HG03457 (cell line): Measurements from ENCODE around the gene CYP4Z1.
"Not testable (repeated sequence)": the region's sequence is repeated elsewhere in the genome, so short reads cannot be mapped to it uniquely, and the experiment has no call there.

Source experiments
- ATAC-seq: cut with Tn5 transposase; IDR thresholded peaks from one replicate; pipeline ENCODE4 v1.9.1; 2021; ENCODE audit warnings: moderate number of reproducible peaks; ENCODE audit not compliant: unreplicated experiment

The CYP4Z1 gene

DNA sequence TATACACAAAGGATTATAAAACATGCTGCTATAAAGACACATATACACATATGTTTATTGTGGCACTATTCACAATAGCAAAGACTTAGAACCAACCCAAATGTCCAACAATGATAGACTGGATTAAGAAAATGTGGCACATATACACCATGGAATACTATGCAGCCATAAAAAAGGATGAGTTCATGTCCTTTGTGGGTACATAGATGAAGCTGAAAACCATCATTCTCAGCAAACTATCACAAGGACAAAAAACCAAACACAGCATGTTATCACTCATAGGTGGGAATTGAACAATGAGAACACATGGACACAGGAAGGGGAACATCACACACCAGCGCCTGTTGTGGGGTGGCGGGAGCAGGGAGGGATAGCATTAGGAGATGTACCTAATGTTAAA lies 60.0 kb downstream of the CYP4Z1 start:
- ATAC-seq: not testable (repeated sequence)

DNA sequence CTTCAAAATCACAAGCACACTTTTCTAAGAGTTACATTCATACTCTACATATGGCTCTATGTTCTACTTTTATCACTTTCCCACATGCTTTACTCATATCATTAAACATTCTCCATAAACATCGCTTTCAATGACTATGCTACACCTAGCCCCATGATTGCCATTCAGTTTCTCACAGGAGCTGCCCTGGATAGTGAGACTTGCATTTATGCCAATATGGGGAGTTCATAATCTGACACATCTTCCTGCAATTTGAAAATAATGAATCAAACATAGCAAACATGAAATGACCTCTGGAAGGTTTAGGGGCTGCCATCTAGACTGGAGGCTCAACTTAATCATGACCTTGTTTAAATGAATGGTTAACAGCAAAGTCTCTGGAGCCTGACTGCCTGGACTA lies 61.2 kb downstream of the CYP4Z1 start:
- ATAC-seq: no peak

DNA sequence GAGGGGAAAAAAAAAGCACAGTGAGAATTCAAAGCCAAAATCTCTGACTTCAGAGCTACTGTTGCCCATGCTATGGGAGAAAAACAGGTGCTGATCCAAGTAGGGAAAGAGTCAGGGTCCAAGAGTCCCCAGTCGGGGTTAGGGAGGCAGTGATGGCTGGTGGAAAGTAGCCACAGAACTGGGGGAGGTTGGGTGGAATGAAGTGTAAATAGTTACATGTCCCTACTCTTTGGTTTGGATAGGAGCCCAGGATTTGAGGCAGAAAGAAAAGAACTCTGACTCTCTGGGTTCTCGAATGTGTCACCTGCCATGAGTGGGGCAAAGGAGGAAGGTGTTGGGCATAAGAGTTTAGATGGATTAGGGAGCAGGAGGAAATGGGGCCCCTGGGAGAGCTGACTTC lies 61.8 kb downstream of the CYP4Z1 start:
- not testable (repeated sequence) for ATAC-seq

DNA sequence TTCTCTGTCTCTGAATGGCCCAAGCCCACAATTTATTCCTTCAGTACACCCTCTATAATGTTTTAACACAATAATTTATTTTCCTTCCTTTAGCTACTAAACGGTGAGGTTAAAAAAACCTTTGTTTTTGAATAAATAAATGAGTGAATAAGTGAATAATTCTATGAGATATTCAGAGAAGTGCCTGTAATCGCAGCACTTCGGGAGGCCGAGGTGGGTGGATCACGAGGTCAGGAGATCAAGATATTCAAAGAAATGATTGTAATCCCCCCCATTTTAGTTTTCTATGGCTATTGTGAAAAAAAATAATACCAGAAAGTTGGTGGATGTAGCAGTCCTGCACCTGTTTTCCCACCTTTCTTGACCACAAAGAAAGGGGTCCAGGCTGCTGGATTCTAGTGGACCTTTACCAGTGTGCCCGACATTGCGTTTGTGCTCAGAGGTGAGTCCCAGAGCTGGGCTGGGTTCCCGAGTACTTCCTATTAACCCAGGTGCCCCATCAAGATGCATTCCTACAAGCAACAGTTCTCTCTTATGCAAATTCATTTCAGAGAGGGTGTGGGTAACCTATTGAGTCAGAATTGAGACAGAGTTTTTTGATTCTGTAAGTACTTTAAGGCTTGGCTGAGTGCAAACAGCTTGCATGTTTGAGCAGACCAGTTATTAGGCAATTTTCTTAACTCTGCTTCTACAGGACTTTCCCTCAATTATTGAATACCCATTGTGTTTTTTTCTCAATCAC lies 62.6 kb downstream of the CYP4Z1 start:
- ATAC-seq: not testable (repeated sequence)

DNA sequence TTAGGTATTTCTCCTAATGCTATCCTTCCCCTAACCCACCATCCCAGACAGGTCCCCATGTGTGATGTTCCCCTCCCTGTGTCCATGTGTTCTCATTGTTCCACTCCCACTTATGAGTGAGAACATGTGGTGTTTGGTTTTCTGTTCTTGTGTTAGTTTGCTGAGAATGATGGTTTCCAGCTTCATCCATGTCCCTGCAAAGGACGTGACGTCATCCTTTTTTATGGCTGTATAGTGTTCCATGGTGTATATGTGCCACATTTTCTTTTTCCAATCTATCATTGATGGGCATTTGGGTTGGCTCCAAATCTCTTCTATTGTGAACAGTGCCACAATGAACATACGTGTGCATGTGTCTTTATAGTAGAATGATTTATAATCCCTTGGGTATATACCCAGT lies 65.6 kb downstream of the CYP4Z1 start:
- not testable (repeated sequence) for ATAC-seq

DNA sequence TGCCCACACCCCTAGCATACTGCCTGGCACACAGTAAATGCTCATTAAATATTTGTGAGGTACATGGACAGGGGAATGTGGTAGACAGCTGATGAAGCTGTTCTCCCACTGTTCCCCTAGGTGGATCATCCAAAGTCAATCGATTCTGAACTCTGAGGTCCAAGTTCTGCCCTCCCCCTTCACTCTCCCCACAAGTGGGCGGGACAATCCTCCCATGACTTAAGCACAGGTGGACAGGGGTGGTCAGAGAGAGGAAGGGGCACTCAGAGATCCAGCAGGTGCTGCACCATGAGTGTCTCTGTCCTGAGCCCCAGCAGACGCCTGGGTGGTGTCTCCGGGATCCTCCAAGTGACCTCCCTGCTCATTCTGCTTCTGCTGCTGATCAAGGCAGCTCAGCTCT lies 70.2 kb downstream of the CYP4Z1 start, which contains the start of gene CYP4A22:
TSS of gene CYP4A22 (plus strand) at position 244 of the 400 bp plus-strand sequence. CDS start at position 289, 45 bp downstream.
- no peak for ATAC-seq

DNA sequence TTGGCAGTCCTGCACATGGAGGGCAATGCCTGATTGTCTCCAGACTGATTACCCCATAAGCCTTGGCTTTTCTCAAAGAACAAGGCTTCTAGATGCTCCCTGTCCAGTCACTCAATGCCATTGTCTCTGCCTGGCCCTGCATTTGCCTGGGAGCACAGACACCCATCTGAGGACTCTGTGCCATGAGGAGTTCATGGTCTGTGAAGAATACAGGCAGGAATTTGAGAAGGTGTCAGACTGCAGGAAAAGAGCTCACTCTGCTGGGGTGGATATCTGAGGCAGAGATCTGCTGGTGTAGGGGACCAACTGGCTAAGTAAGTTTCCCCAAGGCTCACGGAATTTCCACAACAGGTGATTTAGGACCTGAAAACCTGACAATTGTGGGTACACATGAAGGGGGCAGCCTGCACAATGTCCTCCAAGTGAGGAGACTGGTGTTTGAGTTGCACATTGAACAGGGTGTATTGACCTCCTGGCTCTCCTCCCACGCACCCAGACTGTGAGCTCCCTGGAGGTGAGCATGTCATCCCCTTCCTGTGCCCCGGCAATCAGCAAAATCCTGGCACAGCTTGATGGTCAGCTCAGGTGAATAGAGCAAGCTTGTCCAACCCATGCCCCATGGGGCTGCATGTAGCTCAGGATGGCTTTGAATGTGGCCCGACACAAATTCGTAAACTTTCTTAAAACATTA lies 71.0 kb downstream of the CYP4Z1 start:
- no peak for ATAC-seq

DNA sequence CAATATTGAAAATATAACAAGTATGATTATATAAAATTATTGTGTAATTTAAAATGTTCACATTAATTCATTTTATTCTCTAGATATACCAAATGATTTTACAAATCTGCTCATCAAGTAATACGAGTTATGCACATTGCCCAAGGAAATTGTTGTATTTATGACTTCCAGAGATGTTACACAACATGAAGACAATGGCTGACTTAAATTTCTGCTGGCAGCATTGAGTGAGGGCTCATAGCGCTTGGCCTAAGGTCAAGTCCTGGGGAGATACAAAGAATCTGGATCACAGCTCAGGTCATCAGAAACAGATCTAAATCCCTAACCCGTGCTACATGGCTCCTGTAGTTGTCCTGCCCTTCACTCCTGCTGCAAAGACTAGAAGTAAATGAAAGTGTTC lies 73.3 kb downstream of the CYP4Z1 start:
- ATAC-seq: not testable (repeated sequence)

DNA sequence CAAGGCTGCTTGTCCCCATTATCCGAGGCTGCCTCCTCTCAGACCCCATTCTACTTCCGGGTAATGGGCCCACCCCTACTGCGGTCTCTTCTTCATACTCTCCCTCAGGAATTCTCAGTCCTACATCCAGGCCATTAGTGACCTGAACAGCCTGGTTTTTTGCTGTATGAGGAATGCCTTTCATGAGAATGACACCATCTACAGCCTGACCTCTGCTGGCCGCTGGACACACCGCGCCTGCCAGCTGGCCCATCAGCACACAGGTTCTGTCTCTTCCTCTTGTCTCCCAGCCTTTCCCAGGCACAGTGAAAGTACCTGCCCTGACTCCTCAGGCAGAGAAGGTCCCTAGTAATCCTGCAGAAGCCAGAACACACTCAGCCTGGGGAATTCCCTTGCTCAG lies 76.6 kb downstream of the CYP4Z1 start:
- ATAC-seq: not testable (repeated sequence)

DNA sequence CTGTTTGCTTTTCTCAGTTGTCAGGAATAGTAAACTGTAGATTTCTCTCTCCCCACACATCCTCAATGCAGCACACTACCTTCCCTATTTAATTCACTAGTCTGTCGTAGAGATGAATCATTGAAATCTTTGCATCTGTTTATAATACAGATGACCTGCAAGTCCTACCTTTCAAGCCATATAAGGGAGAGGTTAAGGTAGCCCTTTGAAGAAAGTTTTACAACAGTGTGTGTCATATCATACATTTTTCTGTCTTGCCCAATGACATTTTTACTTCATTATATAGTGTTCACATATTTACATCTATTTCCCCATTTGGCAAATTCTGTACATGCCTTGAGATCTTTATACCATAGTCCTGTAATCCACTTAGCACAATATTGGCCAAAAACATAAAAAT lies 79.5 kb downstream of the CYP4Z1 start:
- ATAC-seq: not testable (repeated sequence)

DNA sequence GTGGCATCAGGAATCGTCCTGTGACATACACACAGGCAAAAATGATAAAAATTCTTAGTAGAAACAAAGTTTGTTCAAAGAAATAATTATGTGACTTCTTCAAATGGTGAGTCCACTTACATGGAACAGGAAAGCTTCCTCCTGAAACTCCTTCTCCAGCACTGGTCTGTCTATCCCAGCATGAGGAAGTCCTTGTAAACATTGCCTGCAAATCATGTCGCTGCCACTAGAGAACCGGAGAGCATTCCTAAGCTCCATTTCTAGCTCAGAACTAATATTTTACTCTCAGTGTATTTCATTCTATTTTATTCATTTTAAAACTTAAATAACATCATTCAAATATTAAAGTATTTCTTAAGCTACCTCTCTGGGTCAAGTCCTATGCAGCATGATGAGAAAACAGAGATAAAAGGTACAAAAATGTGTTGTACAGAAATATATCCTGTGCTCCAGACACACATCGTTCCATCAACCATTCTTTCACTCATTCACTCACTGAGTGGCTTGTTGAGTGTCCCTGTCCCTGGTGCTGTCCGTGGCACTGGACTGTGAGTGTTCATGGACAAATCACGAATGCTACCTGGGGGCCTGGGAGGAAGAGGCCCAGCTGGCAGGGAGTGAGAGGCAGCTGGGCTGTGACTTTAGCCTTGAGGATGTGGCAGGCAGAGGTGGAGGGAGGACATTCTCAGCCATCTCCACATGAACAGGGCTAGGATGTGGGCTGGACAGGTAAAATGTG lies 80.2 kb downstream of the CYP4Z1 start:
- ATAC-seq: no peak

DNA sequence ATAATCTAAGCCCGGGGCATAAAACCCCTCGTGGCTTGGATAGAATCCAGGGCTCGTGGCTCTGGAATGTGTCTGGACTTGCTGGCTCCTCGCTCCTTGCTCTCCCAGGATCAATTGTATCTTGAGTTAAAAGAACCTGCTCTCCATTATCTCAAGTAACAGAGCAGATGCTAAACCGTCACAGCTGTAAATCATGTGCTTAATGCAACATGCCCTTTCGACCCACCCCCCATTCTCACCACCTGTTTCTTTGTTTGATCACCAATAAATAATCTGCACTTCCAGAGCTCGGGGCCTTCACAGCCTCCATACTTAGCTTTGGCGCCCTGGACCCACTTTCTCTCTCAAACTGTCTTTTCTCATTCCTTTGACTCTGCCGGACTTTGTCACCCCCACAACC lies 82.1 kb downstream of the CYP4Z1 start:
- not testable (repeated sequence) for ATAC-seq

DNA sequence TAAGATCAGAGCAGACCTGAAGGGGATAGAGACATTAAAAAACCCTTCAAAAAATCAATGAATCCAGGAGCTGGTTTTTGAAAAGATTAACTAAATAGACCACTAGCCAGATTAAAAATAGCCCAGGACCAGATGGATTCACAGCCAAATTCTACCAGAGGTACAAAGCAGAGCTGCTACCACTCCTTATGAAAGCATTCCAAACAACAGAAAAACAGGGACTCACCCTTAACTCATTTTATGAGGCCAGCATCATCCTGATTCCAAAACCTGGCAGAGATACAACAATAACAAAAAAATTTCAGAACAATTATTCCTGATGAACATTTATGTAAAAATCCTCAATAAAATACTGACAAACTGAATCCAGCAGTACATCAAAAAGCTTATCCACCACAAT lies 89.4 kb downstream of the CYP4Z1 start:
- ATAC-seq: not testable (repeated sequence)

DNA sequence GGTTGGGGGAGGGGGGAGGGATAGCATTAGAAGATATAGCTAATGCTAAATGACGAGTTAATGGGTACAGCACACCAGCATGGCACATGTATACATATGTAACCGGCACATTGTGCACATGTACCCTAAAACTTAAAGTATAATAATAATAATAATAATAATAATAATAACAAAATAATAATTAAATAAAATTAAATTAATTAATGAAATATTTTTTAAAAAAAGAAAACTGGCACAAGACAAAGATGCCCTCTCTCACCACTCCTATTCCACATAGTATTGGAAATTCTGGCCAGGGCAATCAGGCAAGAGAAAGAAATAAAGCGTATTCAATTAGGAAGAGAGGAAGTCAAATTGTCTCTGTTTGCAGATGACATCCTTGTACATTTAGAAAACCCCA lies 90.9 kb downstream of the CYP4Z1 start:
- ATAC-seq: not testable (repeated sequence)

DNA sequence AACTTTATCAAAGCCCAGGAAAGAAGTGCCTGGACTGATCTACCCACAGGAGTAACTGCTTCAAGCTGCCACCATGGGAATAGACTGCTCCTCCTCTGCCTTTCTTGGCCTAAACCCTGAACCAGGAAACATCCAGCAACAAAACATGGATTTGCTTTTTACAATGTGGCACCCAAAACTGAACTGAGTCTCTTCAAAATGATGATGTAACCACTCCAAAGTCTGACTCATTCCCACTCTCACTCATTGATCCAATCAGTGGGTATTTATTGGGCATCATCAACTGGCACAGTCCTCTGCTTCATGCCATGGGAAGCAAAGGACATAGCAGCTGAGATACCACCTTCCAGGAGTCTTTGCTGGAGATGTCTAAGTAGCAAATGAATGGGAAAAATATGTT lies 93.7 kb downstream of the CYP4Z1 start:
- ATAC-seq: no peak

DNA sequence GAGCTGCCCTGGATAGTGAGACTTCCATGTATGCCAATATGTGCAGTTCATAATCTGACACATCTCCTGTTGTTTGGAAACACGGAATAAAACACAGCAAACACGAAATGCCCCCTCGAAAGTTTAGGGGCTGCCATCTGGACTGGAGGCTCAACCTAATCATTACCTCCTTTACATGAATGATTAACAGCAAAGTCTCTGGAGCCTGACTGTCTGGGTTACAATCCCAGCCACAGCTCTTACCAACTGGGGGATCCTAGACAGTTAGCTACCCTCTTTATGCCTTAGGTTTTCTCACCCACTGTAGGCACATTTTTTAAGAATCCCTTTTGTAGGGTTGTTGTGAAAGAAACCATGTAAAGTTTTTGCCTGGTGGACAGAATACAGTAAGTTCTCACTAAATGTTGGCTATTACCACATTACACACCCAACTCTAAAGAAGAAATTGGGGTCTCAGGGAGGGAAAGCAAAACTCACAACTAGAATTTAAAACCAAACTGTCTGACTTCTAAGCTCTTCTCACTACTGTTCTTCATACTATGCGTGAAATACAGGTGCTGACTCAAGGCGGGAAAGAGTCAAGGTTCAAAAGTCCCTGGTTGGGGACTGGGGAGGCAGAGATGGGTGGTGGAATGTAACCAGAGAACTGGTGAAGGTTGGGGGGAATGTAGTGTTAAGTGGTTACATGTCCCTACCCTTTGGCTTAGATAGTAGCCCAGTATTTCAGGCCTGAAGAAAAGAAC lies 94.4 kb downstream of the CYP4Z1 start:
- ATAC-seq: no peak

DNA sequence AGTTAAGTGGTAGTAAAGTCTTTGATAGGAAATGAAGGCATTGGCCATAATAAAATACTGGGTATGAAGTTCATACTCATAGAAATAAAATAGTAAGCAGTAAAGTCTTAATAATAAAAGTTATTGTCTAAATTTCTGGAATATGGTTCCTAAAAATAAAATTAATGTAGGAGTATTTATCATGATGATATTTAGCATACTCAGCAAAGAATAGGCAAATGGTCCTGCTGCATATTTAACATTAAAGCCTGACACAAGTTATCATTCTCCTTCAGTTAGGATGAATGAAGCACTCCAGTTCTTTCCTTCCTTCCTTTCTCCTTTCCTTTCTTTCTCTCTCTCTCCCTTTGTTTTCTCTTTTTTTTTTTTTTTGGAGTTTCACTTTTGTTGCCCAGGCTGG lies 97.5 kb downstream of the CYP4Z1 start:
- ATAC-seq: no peak
